22Rv1 (cell line): Measurements from ENCODE around the gene BPIFB4.

Experiments
- H3K27ac ChIP-seq: fragments of 450-650 bp; 2 replicates; pipeline ENCODE4 v1.5.1; 2017
- CTCF ChIP-seq: fragments of 450-650 bp; IDR thresholded peaks from 2 replicates; pipeline ENCODE4 v1.5.1; 2017; ENCODE audit warnings: mild to moderate bottlenecking
- ZFX ChIP-seq: fragments of 450-650 bp; IDR thresholded peaks from 2 replicates; pipeline ENCODE4 v1.6.1; 2017; ENCODE audit warnings: antibody characterized with exemption, borderline replicate concordance

BPIFB4 gene

GRCh38 chr20:33147299-33147698 is 67.9 kb downstream of the BPIFB4 start:
- H3K27ac ChIP-seq: no peak overlapping the region
- TF ChIP-seq ZFX: no peak
- no peak for TF ChIP-seq CTCF

- TF ChIP-seq ZFX (no peak), CTCF (no peak)
- no peak overlapping the region; the same call in 1 of the 2 replicates for H3K27ac ChIP-seq
Measured at GRCh38 chr20:33148040-33148439, 68.6 kb downstream of the BPIFB4 start.

- no peak for TF ChIP-seq CTCF
- TF ChIP-seq ZFX: no peak
- H3K27ac ChIP-seq: no peak overlapping the region
Measured at GRCh38 chr20:33154252-33154651, 74.8 kb downstream of the BPIFB4 start.

GRCh38 chr20:33158637-33159385 is 79.4 kb downstream of the BPIFB4 start:
- H3K27ac ChIP-seq: no peak overlapping the region
- TF ChIP-seq ZFX: no peak
- no peak for TF ChIP-seq CTCF

GRCh38 chr20:33159713-33160112 is 80.3 kb downstream of the BPIFB4 start:
- no peak overlapping the region for H3K27ac ChIP-seq
- no peak for TF ChIP-seq ZFX
- TF ChIP-seq CTCF: no peak

- no peak overlapping the region for H3K27ac ChIP-seq
- TF ChIP-seq CTCF (no peak), ZFX (no peak)
Measured at GRCh38 chr20:33160681-33161080, 81.2 kb downstream of the BPIFB4 start.
